HG03139 (cell line): ENCODE results near the gene TNNT2.

Experiments used
- ATAC-seq: cut with Tn5 transposase; IDR thresholded peaks from one replicate; pipeline ENCODE4 v1.9.1; 2021; ENCODE audit not compliant: unreplicated experiment

Gene TNNT2

GRCh38 chr1:201404055-201404454 is 26.6 kb upstream of the TNNT2 start:
- no peak for ATAC-seq

DNA sequence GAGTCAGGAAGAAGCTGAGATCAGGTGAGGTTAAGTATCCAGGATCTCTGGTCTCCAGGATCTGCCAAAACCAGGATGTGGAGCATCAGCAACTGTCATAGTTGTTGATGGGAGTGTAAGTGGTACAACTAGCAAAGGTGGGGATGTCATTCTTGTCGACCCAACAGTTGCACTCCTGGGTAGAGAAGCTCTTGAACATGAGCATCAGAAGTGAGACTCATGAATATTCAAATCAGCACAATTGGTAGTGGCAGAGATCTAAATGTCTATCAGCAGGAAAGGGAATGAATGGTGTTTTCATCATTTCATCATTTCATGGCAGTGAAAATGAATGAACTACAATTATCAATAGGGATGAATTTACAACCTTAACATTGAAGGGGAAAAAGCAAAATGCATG is 25.9 kb upstream of the TNNT2 start:
- no peak for ATAC-seq

GRCh38 chr1:201401700-201402099 is 24.2 kb upstream of the TNNT2 start:
- no peak for ATAC-seq

- ATAC-seq, result no peak
Observed at GRCh38 chr1:201400852-201401230, 23.4 kb upstream of the TNNT2 start.

DNA sequence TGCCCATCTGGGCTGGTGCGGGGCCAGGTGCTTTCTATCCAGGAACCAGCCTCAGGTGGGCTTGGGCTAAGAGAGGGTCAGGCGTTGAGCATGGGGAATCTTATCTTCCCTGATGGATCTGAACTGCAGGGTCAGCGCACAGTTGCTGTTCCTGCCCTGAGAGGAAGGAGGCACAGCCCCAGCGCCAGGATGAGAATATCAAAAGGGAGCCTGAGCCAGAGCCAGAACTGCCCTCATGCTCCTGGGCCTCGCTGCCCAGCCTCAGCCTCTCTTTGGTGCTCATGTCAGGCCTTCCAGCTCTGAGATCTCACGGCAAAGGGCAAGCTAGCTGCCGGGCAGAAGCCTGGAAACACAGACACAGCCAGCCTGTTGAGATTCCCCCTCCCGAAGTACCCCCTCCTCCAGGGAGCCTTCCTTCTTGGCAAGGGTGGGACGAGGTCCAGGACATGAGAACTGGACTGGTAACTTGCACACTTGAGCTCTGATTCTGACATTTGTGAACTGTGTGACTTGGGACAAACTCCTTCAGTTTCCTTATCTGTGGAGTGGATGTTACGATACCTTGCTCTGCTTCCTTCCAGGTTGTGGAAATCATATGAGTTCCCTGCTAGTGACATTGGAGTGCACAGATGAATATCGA is 22.9 kb upstream of the TNNT2 start:
- ATAC-seq, result no peak

DNA sequence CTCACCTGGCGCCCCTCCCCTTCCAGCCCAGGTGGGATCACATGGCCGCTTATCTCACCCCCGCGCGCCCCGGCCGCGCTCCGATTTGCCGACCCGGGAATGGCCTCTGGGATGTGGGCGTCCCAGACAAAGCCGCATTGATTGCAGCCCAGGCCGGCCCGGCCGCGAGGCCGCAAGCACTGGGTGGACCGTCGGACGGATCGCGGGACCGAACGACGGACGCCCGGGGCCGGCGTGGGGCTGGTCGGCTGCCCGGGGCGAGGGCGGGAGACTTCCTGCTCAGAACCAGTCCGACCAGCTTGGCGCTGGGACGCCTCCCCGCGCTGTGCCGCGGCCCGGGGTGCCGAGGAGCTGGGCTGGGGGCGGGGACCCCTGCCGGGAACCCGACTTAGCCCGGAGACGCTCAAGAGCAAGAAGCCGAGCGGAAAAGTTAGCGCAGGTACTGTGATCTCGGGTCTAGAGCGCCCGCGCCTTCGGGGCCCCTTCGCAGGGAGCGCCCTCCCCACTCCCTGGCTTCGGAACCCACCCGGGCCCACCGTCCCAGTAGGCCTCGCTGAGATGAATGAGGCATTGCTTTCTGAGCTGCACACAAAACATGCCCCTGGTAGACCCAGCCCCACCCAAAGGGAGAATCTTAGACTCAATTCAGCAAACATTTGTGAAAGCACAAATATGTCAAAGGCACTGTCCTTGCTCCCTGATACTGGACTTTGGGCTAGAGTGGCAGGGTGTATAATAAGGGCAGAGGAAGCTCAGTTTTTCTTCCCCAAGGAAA is 22.1 kb upstream of the TNNT2 start:
- no peak for ATAC-seq

GRCh38 chr1:201399018-201399351 is 21.5 kb upstream of the TNNT2 start, which contains the start of gene LAD1:
Gene LAD1, minus strand, starts transcription at chr1:201399324. Its CDS starts 18 bp downstream, at chr1:201399306.
- ATAC-seq, result no peak

DNA sequence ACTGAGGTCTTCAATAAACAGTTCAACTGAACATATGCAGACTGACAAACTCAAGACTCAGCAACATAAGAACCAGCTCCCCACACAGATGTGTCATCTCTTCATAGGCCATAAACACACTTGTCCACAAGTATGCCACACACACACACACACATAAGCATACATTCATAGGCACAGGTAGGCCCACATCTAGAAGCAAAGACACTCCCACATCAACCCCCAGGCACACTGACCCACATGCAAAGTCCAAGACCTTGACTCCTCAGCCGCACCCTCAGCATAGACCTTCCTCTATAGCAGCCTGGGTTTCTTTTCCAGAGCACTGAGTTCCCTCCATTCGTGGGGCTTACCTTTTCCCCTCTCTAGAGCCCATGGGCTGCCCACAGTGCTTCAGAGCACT is 20.2 kb upstream of the TNNT2 start:
- ATAC-seq, result no peak

DNA sequence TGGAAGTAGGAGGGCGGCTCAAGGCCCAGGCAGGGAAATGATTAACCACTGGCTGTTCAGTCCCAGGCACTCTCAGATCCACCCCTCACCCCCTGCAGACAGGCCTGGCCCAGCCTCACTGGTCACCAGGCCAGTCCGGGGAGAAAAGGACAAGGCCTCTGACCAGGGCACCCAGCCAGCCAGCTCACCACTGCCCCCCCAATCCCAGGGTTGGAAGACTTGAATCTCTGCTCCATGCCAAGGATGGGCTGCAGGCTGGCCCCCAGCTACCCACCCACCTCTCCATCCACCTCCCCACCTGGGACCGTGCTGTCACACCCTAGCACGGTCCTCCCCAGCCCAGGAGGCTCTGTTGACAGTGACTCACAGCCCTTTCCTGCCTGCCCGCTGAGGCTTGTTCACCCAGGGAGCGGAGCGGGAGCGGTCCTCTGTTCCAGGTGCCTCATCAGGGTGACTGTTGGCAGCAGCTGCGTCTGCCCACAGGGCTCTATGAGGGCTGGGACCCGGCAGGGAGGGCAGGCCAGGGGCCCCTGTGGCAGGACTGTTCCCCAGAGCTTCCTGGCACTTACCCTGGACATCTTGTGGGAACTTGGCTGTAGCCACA is 19.5 kb upstream of the TNNT2 start:
- no peak for ATAC-seq

DNA sequence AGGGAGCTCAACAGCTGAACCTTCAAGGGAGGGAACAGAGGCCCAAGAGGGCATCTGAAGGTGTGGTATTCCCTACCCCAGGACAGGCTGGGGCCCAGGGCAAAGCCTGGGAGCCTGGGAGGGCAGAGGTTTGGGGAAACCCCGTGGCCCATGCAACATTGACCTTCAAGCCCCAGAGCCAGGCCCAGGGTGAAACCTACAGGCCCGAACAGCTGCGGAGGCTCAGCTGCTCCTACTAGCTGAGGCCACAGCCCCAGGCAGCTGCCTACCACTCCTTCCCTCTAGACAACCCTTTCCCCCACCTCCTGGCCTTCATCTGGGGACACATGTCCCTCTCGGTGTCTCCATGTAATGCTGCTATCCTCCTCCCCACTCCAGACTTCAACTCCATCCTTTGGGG is 18.5 kb upstream of the TNNT2 start:
- ATAC-seq, result no peak

GRCh38 chr1:201394591-201394990 is 17.1 kb upstream of the TNNT2 start:
- no peak for ATAC-seq

- no peak for ATAC-seq
Observed at GRCh38 chr1:201393076-201393475, 15.6 kb upstream of the TNNT2 start.

GRCh38 chr1:201391651-201392511 is 14.4 kb upstream of the TNNT2 start:
- ATAC-seq, result no peak

DNA sequence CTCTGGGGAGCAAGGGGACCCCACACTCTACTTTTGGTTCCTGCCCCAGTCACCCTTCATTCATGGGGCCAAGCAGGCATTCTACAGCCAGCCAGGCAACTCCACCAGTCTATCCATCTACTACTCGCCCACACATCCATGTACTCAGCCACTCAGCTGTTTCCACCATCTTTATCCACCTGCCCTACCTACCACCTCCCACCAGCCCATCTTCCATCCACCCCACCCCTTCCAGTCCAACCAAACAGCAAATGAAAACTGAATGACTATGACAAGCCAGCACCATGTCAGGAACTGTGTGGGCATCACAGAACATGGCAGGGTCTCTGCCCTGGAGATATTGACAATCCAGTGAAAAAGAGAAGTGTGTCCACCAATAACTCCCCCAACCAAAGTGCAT is 13.7 kb upstream of the TNNT2 start:
- no peak for ATAC-seq

DNA sequence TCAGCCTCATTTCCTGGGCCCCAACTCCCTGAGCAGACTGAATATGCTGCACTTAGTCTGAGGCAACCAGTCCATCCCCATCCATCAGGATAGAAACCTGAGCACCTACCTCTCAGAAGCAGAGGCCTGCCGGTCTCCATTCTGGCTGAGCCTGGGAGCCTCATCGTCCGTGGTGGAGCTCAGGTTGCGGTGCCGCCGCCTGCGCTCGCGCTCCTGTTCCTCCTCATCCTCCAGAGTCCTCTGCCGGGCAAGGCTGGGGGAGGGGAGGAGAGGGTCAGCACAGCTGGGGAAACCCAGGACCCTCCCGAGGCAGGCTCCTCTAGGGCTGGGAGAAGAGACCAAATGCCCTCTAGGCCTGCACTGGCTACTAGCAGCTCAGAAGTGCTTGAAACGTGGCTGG is 11.6 kb upstream of the TNNT2 start:
- ATAC-seq, result no peak

GRCh38 chr1:201386208-201386607 is 8.7 kb upstream of the TNNT2 start:
- no peak for ATAC-seq

GRCh38 chr1:201385299-201385891 is 7.9 kb upstream of the TNNT2 start:
- no peak for ATAC-seq

DNA sequence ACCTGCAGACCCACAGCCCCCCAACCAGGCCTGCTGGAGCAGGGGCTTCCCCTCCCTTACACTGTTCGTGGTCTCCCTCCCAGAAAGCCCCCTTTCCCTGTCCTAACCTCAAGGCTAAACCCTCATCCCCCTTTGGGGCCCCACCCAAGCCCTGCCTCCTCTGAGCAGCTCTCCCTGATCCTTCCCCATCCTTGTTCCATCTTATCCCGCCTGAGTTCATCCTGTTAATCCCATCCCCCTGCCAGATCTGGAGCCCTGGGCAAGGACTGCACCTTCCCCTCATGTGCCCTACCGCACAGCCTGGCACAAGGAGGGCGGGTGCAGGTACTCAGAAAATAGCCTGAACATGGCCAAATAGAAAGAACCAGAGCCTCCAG is 6.9 kb upstream of the TNNT2 start:
- ATAC-seq, result no peak

DNA sequence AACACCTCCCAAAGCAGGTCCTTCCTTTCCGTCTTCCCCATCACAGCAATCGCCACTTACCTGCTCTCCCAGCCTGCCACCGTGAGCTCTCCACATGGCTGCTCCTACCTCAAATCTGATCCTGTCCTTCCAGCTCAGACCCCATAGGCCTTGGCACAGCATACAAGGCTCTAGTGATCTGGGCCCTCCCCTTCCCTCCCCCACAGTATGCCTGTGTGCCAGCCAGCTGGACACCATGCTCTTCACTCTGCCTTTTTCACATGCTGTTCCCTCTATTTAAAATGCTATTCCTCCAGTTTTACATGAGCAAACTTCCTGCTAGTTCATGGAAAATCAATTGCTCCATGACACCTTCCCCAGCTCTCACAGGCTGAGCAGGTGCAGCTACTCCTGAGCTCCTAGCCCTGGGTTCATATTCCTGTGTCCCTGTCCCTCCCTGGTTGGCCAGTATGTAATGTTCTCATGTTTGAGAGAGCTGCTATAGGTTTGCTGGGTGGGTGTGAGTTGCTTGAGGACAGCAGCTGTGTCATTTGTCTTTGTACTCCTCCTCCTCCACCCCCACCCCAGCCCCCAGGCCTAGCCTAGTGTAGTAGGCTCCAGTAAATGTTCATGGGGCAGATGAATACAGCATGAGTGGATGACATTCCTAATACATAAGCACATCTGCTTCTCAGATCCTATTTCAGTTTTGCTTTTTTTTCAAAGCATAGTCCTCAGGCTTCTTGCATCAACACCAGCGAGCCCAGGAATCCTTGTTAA is 6.3 kb upstream of the TNNT2 start:
- no peak for ATAC-seq

GRCh38 chr1:201381130-201381529 is 3.6 kb upstream of the TNNT2 start:
- ATAC-seq, result no peak
